ENCODE data around the gene WHRN.

Gene WHRN

GRCh38 chr9:114489928-114490327 is 15.3 kb downstream of the WHRN start:
- H3K4me3 ChIP-seq (ENCODE audit: low read depth, low read length), result no peak overlapping the region
- H2BK120ac ChIP-seq (ENCODE audit: insufficient read depth, low read length, poor library complexity), result no peak overlapping the region
- H3K27ac ChIP-seq (ENCODE audit: low read depth, low read length), result no peak overlapping the region
- H3K9ac ChIP-seq (ENCODE audit: low read length), result no peak overlapping the region
- H2AFZ ChIP-seq (ENCODE audit: insufficient read depth, low read length, poor library complexity), result no peak overlapping the region
- H3K4ac ChIP-seq (ENCODE audit: low read depth, low read length), result no peak overlapping the region
- H3K4me1 ChIP-seq (ENCODE audit: control insufficient read depth in 1 of 2, insufficient read depth in 2 of 2, low read length in 2 of 2), result peaks cover 0 to 2% of the 10 kb centered on the region in 2 experiments
- no peaks in the 10 kb centered on the region for H3K27me3 ChIP-seq (ENCODE audit: insufficient read depth, low read length)
- no peak overlapping the region for H4K91ac ChIP-seq (ENCODE audit: low read depth, low read length)
- H2BK12ac ChIP-seq (ENCODE audit: low read length), result no peak overlapping the region
- no peaks in the 10 kb centered on the region for H3K79me1 ChIP-seq (ENCODE audit: low read length)
- no peaks in the 10 kb centered on the region for H3K79me2 ChIP-seq (ENCODE audit: control insufficient read depth, insufficient read depth, low read length, poor library complexity)
- WGBS (ENCODE audit: extremely low coverage, insufficient coverage, insufficient read length), result no CpG with 5 or more reads among the region's 12 CpGs
- H3K23ac ChIP-seq (ENCODE audit: low read length), result no peak overlapping the region
- no peak overlapping the region for H4K12ac ChIP-seq (ENCODE audit: low read depth, low read length)
- H3K36me3 ChIP-seq (ENCODE audit: control insufficient read depth in 1 of 2, insufficient read depth in 2 of 2, low read length in 2 of 2), result no peaks in the 10 kb centered on the region
- DNase-seq, result no peak
- H3K18ac ChIP-seq (ENCODE audit: low read length), result no peak overlapping the region
- H3K9me3 ChIP-seq (ENCODE audit: insufficient read depth, low read depth, low read length), result no peaks in the 10 kb centered on the region
- H2AK5ac ChIP-seq (ENCODE audit: low read length), result no peak overlapping the region
- no peak overlapping the region for H2BK5ac ChIP-seq (ENCODE audit: low read depth, low read length, poor library complexity)
- H3K4me2 ChIP-seq (ENCODE audit: low read length), result no peak overlapping the region
- no peak overlapping the region for H4K8ac ChIP-seq (ENCODE audit: low read depth, low read length)
- H3K14ac ChIP-seq (ENCODE audit: low read length), result no peak overlapping the region

GRCh38 chr9:114488398-114489129 is 16.7 kb downstream of the WHRN start:
- H4K91ac ChIP-seq (ENCODE audit: low read depth, low read length), result no peak overlapping the region
- H3K14ac ChIP-seq (ENCODE audit: low read length), result no peak overlapping the region
- no peak overlapping the region for H2AK5ac ChIP-seq (ENCODE audit: low read length)
- peaks cover 6 to 11% of the 10 kb centered on the region in 2 experiments for H3K4me1 ChIP-seq (ENCODE audit: control insufficient read depth in 1 of 2, insufficient read depth in 2 of 2, low read length in 2 of 2)
- no peaks in the 10 kb centered on the region for H3K79me1 ChIP-seq (ENCODE audit: low read length)
- no peak overlapping the region for H2BK12ac ChIP-seq (ENCODE audit: low read length)
- no peak overlapping the region for H4K8ac ChIP-seq (ENCODE audit: low read depth, low read length)
- H3K27me3 ChIP-seq (ENCODE audit: insufficient read depth, low read length), result no peaks in the 10 kb centered on the region
- H3K4me2 ChIP-seq (ENCODE audit: low read length), result no peak overlapping the region
- no peak overlapping the region for H3K9ac ChIP-seq (ENCODE audit: low read length)
- H2AFZ ChIP-seq (ENCODE audit: insufficient read depth, low read length, poor library complexity), result no peak overlapping the region
- no peaks in the 10 kb centered on the region for H3K79me2 ChIP-seq (ENCODE audit: control insufficient read depth, insufficient read depth, low read length, poor library complexity)
- no peak overlapping the region for H4K12ac ChIP-seq (ENCODE audit: low read depth, low read length)
- H3K4me3 ChIP-seq (ENCODE audit: low read depth, low read length), result no peak overlapping the region
- no peak overlapping the region for H2BK5ac ChIP-seq (ENCODE audit: low read depth, low read length, poor library complexity)
- no peaks in the 10 kb centered on the region for H3K9me3 ChIP-seq (ENCODE audit: insufficient read depth, low read depth, low read length)
- H3K4ac ChIP-seq (ENCODE audit: low read depth, low read length), result no peak overlapping the region
- H3K27ac ChIP-seq (ENCODE audit: low read depth, low read length), result no peak overlapping the region
- no peak for DNase-seq
- no peaks in the 10 kb centered on the region for H3K36me3 ChIP-seq (ENCODE audit: control insufficient read depth in 1 of 2, insufficient read depth in 2 of 2, low read length in 2 of 2)
- H2BK120ac ChIP-seq (ENCODE audit: insufficient read depth, low read length, poor library complexity), result no peak overlapping the region
- H3K18ac ChIP-seq (ENCODE audit: low read length), result no peak overlapping the region
- no CpG with 5 or more reads among the region's 7 CpGs for WGBS (ENCODE audit: extremely low coverage, insufficient coverage, insufficient read length)
- H3K23ac ChIP-seq (ENCODE audit: low read length), result no peak overlapping the region

DNA sequence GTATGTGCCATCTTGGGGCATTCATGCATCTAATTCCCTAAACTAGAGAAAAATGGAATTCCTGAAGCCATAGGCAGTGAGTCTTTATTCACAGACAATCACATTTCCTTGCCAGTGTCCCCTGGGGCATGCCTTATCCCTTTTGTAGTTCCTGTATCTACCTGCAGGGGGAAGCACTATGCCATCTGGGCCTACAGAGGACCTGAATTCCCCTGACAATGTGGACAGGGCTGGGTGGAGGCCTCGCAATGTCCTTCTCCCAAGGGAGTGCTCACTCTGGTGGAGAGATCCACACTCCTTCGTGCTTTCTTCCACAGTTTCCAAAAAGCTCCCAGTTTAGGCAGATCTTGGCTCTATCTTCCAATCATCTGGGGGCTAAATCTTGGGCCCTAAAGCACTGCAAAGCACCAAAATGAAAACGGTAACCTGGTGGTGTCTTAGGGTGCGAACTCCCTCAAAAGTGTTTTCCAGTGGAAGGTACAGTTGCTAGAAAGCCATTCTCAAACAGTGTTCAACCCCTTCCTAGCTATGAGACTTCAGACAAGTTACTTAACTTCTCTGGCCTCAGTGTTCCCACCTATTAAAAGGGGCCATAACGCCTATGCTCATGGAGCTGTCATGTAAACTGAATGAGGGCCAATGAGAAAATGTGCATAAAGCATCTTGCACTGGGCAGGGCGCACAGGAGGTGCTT is 17.5 kb downstream of the WHRN start:
- Histone ChIP-seq H4K91ac (ENCODE audit: low read depth, low read length) (no peak overlapping the region), H3K27ac (ENCODE audit: low read depth, low read length) (no peak overlapping the region), H3K79me2 (ENCODE audit: control insufficient read depth, insufficient read depth, low read length, poor library complexity) (no peaks in the 10 kb centered on the region), H2BK120ac (ENCODE audit: insufficient read depth, low read length, poor library complexity) (no peak overlapping the region), H3K4me1 (ENCODE audit: control insufficient read depth in 1 of 2, insufficient read depth in 2 of 2, low read length in 2 of 2) (peaks cover 9 to 16% of the 10 kb centered on the region in 2 experiments), H3K27me3 (ENCODE audit: insufficient read depth, low read length) (no peaks in the 10 kb centered on the region), H4K12ac (ENCODE audit: low read depth, low read length) (no peak overlapping the region), H3K18ac (ENCODE audit: low read length) (no peak overlapping the region), H3K14ac (ENCODE audit: low read length) (no peak overlapping the region), H2AFZ (ENCODE audit: insufficient read depth, low read length, poor library complexity) (no peak overlapping the region), H3K4me3 (ENCODE audit: low read depth, low read length) (no peak overlapping the region), H4K8ac (ENCODE audit: low read depth, low read length) (no peak overlapping the region), H3K9me3 (ENCODE audit: insufficient read depth, low read depth, low read length) (no peaks in the 10 kb centered on the region), H3K4ac (ENCODE audit: low read depth, low read length) (no peak overlapping the region), H2BK12ac (ENCODE audit: low read length) (no peak overlapping the region), H3K4me2 (ENCODE audit: low read length) (no peak overlapping the region), H3K79me1 (ENCODE audit: low read length) (no peaks in the 10 kb centered on the region), H2BK5ac (ENCODE audit: low read depth, low read length, poor library complexity) (no peak overlapping the region), H3K23ac (ENCODE audit: low read length) (no peak overlapping the region), H3K9ac (ENCODE audit: low read length) (no peak overlapping the region), H3K36me3 (ENCODE audit: control insufficient read depth in 1 of 2, insufficient read depth in 2 of 2, low read length in 2 of 2) (no peaks in the 10 kb centered on the region), H2AK5ac (ENCODE audit: low read length) (no peak overlapping the region)
- WGBS (ENCODE audit: extremely low coverage, insufficient coverage, insufficient read length), result no CpG with 5 or more reads among the region's 6 CpGs
- peak; percentile 69 to 89 for DNase-seq

DNA sequence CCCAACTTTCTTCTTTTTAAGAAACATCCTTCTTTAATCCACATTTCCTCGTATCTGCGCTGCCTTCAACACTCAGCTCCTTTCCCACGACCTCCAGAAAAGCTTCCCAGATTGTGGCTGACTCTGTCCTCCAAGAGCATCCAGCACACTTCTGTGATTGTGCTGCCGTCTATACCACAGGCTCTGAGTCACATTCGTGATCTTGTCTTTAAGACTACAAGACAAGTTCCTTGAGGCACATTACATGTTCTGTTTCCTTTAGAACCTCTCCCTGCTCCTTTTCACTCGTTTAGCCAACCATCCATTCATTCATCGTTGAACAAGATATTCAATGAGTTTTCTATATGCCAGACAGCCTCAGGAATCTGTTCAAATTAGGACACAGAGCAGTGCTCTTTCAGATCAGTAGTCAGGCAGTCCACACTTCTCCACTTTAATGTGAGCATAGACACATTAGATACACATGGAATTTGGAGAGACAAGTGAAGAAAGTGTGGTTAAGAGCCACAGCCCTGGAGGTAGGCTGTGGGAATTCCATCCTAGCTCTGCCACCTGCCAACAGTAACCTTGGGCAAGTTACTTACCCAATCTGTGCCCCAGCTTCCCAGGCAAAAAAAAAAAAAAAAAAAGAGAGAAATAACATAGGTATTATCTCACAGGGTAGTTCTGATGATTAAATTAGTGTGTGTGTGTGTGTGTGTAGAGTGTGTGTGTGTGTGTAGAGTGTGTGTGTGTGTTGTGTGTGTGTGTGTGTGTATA is 18.9 kb downstream of the WHRN start:
- H3K79me2 ChIP-seq (ENCODE audit: control insufficient read depth, insufficient read depth, low read length, poor library complexity), result no peaks in the 10 kb centered on the region
- H4K12ac ChIP-seq (ENCODE audit: low read depth, low read length), result no peak overlapping the region
- H3K23ac ChIP-seq (ENCODE audit: low read length), result no peak overlapping the region
- H3K4ac ChIP-seq (ENCODE audit: low read depth, low read length), result no peak overlapping the region
- H3K36me3 ChIP-seq (ENCODE audit: control insufficient read depth in 1 of 2, insufficient read depth in 2 of 2, low read length in 2 of 2), result peaks cover 0 to 6% of the 10 kb centered on the region in 2 experiments
- H3K4me2 ChIP-seq (ENCODE audit: low read length), result no peak overlapping the region
- no peak overlapping the region for H3K4me3 ChIP-seq (ENCODE audit: low read depth, low read length)
- no peak overlapping the region for H2BK12ac ChIP-seq (ENCODE audit: low read length)
- DNase-seq, result no peak
- H3K18ac ChIP-seq (ENCODE audit: low read length), result no peak overlapping the region
- no peak overlapping the region for H4K8ac ChIP-seq (ENCODE audit: low read depth, low read length)
- H4K91ac ChIP-seq (ENCODE audit: low read depth, low read length), result no peak overlapping the region
- no peaks in the 10 kb centered on the region for H3K27me3 ChIP-seq (ENCODE audit: insufficient read depth, low read length)
- no peak overlapping the region for H3K9ac ChIP-seq (ENCODE audit: low read length)
- no peaks in the 10 kb centered on the region for H3K79me1 ChIP-seq (ENCODE audit: low read length)
- H2AK5ac ChIP-seq (ENCODE audit: low read length), result no peak overlapping the region
- no peak overlapping the region for H2AFZ ChIP-seq (ENCODE audit: insufficient read depth, low read length, poor library complexity)
- H2BK5ac ChIP-seq (ENCODE audit: low read depth, low read length, poor library complexity), result no peak overlapping the region
- H3K4me1 ChIP-seq (ENCODE audit: control insufficient read depth in 1 of 2, insufficient read depth in 2 of 2, low read length in 2 of 2), result peaks cover 9 to 16% of the 10 kb centered on the region in 2 experiments
- H2BK120ac ChIP-seq (ENCODE audit: insufficient read depth, low read length, poor library complexity), result no peak overlapping the region
- H3K9me3 ChIP-seq (ENCODE audit: insufficient read depth, low read depth, low read length), result no peaks in the 10 kb centered on the region
- H3K14ac ChIP-seq (ENCODE audit: low read length), result no peak overlapping the region
- WGBS (ENCODE audit: extremely low coverage, insufficient coverage, insufficient read length), result 100% methylated on average over 2 of the region's 7 CpGs
- H3K27ac ChIP-seq (ENCODE audit: low read depth, low read length), result no peak overlapping the region

Data from trophoblast cell (in vitro differentiated cells and primary cell).